WTC11 (cell line): ENCODE data around the gene ITGB3. TPM values are rescaled to one million over a fixed set of nuclear protein-coding genes. Genes with fewer than 3 reads are reported as not detected.
"Not testable (repeated sequence)": the region's sequence is repeated elsewhere in the genome, so short reads cannot be mapped to it uniquely, and the experiment has no call there.

Experiments
- ATAC-seq: fragments of 200-7000 bp; cut with Tn5 transposase; 2 replicates; pipeline ENCODE4 v1.10.0; 2021; ENCODE audit warnings: mild to moderate bottlenecking, moderate library complexity
- CTCF ChIA-PET: fragments of 300-600 bp; sonication (Branson Sonifier 250); formaldehyde crosslinking; loops from one replicate; lab custom pipeline; 2021; ENCODE audit warnings: antibody characterized with exemption; lab: Charles Lee
- POLR2A ChIA-PET: fragments of 350-600 bp; sonication (Branson Sonifier 250); formaldehyde crosslinking; loops from one replicate; lab custom pipeline; 2021; ENCODE audit warnings: antibody characterized with exemption; lab: Charles Lee
- DNase-seq: peaks from one replicate; pipeline ENCODE4 v3.0.0; 2021; ENCODE audit warnings: low spot score
- H3K27ac Mint-ChIP-seq: 2 replicates; pipeline ENCODE4 v1.8.0; 2021; ENCODE audit warnings: mixed read lengths
- H3K27me3 Mint-ChIP-seq: 2 replicates; pipeline ENCODE4 v1.8.0; 2021; ENCODE audit warnings: low read depth, mild to moderate bottlenecking, moderate library complexity, mixed read lengths
- H3K36me3 Mint-ChIP-seq: 2 replicates; pipeline ENCODE4 v1.8.0; 2021; ENCODE audit warnings: mixed read lengths
- H3K4me1 Mint-ChIP-seq: 2 replicates; pipeline ENCODE4 v1.8.0; 2022; ENCODE audit warnings: mixed read lengths
- H3K4me3 Mint-ChIP-seq: 2 replicates; pipeline ENCODE4 v1.8.0; 2021; ENCODE audit warnings: mild to moderate bottlenecking, moderate library complexity, mixed read lengths
- H3K9me3 Mint-ChIP-seq: 2 replicates; pipeline ENCODE4 v1.8.0; 2021; ENCODE audit warnings: mixed read lengths
- ATF6 ChIP-seq: sonication (generic); formaldehyde crosslinking; IDR thresholded peaks from 2 replicates; pipeline ENCODE4 v1.8.1; 2023; ENCODE audit warnings: mild to moderate bottlenecking, missing genetic modification reagents
- E2F5 ChIP-seq: sonication (generic); formaldehyde crosslinking; IDR thresholded peaks from 2 replicates; pipeline ENCODE4 v1.8.1; 2022; ENCODE audit warnings: mild to moderate bottlenecking, moderate library complexity, missing genetic modification reagents
- ELF4 ChIP-seq: sonication (generic); formaldehyde crosslinking; IDR thresholded peaks from 2 replicates; pipeline ENCODE4 v1.8.1; 2022; ENCODE audit warnings: low read depth, mild to moderate bottlenecking, moderate library complexity, missing genetic modification reagents
- ESRRA ChIP-seq: sonication (generic); formaldehyde crosslinking; IDR thresholded peaks from 2 replicates; pipeline ENCODE4 v1.8.1; 2022; ENCODE audit warnings: mild to moderate bottlenecking, missing genetic modification reagents, borderline replicate concordance
- ETV6 ChIP-seq: sonication (generic); formaldehyde crosslinking; IDR thresholded peaks from 2 replicates; pipeline ENCODE4 v1.8.1; 2022; ENCODE audit warnings: mild to moderate bottlenecking, missing genetic modification reagents
- KAT7 ChIP-seq: sonication (generic); formaldehyde crosslinking; IDR thresholded peaks from 2 replicates; pipeline ENCODE4 v1.8.1; 2023; ENCODE audit warnings: missing genetic modification reagents, mild to moderate bottlenecking, borderline replicate concordance
- MYBL2 ChIP-seq: sonication (generic); formaldehyde crosslinking; IDR thresholded peaks from 2 replicates; pipeline ENCODE4 v1.8.1; 2023; ENCODE audit warnings: mild to moderate bottlenecking, moderate library complexity, missing genetic modification reagents
- NFATC4 ChIP-seq: fragments of 250-450 bp; sonication (Bioruptor Pico); IDR thresholded peaks from 2 replicates; pipeline ENCODE4 v1.9.0; 2021; ENCODE audit warnings: mild to moderate bottlenecking
- SP1 ChIP-seq: sonication (generic); formaldehyde crosslinking; conservative IDR thresholded peaks from 2 replicates; pipeline ENCODE4 v1.8.1; 2022; ENCODE audit warnings: missing genetic modification reagents
- TEAD1 ChIP-seq: sonication (generic); formaldehyde crosslinking; IDR thresholded peaks from 2 replicates; pipeline ENCODE4 v1.8.0; 2022; ENCODE audit warnings: mild to moderate bottlenecking, missing genetic modification reagents
- TP53 ChIP-seq: sonication (generic); formaldehyde crosslinking; IDR thresholded peaks from 2 replicates; pipeline ENCODE4 v1.8.1; 2023; ENCODE audit warnings: mild to moderate bottlenecking, missing genetic modification reagents
- ZMAT4 ChIP-seq: fragments of 250-450 bp; sonication (Bioruptor Pico); IDR thresholded peaks from 2 replicates; pipeline ENCODE4 v1.9.0; 2021; ENCODE audit warnings: mild to moderate bottlenecking
- ZNF121 ChIP-seq: sonication (generic); formaldehyde crosslinking; IDR thresholded peaks from 2 replicates; pipeline ENCODE4 v1.8.0; 2023; ENCODE audit warnings: missing genetic modification reagents
- total RNA-seq: library from RNA; stranded (reverse); gene quantifications from 3 replicates; pipeline ENCODE4 v1.2.3, GENCODE V29; 2021
- TF ChIP-seq, protein P1 (sequence below): sonication (generic); formaldehyde crosslinking; IDR thresholded peaks from 2 replicates; pipeline ENCODE4 v1.8.1; 2022; ENCODE audit warnings: low read depth, mild to moderate bottlenecking, moderate library complexity, missing genetic modification reagents, borderline replicate concordance
- TF ChIP-seq, protein P2 (sequence below): sonication (generic); formaldehyde crosslinking; IDR thresholded peaks from 2 replicates; pipeline ENCODE4 v1.8.0; 2022; ENCODE audit warnings: mild to moderate bottlenecking, missing genetic modification reagents
- TF ChIP-seq, protein P3 (sequence below): fragments of 250-450 bp; sonication (Bioruptor Pico); conservative IDR thresholded peaks from 2 replicates; pipeline ENCODE4 v1.9.0; 2021; ENCODE audit warnings: mild to moderate bottlenecking

ITGB3 gene
- total RNA-seq, 1 experiment from 2014 or later, result 0.04 TPM

DNA sequence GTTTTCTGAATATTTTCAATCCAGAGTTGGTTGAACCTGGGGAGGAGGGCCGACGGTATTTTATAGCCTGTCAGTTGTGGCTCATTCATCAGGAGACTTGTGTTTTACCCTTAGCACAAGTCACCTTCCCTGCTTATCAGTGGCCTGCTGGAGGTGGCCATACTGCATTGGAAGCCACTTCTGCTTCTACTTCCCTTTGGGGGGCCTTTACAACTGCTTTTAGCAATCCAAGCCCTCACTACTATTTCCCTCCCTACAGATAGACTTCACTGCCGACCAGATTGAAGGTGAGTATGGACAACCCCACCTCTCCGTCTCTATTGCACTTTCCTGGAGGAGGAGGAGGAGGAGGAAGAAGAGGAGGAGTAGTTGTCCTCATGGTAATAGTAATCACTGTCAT lies 40.1 kb upstream of the ITGB3 start (continued):
- TF ChIP-seq, protein P1, sequence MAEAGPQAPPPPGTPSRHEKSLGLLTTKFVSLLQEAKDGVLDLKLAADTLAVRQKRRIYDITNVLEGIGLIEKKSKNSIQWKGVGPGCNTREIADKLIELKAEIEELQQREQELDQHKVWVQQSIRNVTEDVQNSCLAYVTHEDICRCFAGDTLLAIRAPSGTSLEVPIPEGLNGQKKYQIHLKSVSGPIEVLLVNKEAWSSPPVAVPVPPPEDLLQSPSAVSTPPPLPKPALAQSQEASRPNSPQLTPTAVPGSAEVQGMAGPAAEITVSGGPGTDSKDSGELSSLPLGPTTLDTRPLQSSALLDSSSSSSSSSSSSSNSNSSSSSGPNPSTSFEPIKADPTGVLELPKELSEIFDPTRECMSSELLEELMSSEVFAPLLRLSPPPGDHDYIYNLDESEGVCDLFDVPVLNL (CRISPR knock-in tag), result no peak
- TF ChIP-seq TP53, result no peak

DNA sequence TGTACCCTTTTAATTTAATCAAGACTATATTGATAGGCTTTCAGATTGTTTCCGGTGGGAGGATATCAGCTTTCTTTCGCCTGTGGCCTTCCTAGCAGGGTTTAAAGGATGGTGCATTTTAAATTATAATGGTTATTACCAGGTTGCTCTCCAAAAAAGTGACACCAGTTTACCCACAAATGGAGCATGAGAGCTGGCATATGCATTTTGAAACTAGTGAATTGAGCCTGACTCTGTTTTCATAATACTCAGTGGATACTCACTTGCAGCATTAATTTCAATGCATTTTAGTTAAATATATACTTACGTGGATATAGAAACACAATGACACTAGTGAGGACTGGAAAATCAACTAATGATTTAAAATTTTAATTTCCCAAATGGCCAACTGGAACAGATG lies 38.7 kb upstream of the ITGB3 start:
- DNase-seq (no peak), ATAC-seq (no peak)
- TF ChIP-seq, protein P2, sequence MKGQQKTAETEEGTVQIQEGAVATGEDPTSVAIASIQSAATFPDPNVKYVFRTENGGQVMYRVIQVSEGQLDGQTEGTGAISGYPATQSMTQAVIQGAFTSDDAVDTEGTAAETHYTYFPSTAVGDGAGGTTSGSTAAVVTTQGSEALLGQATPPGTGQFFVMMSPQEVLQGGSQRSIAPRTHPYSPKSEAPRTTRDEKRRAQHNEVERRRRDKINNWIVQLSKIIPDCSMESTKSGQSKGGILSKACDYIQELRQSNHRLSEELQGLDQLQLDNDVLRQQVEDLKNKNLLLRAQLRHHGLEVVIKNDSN (CRISPR knock-in tag), result no peak
- TF ChIP-seq E2F5, result no peak
- TF ChIP-seq KAT7 (CRISPR knock-in tag), result no peak
- peaks cover 17% of the 10 kb centered on the region for H3K27me3 Mint-ChIP-seq
- no peaks in the 10 kb centered on the region for H3K36me3 Mint-ChIP-seq
- CTCF ChIA-PET, result no interaction called here
- POLR2A ChIA-PET, result no interaction called here
- H3K4me1 Mint-ChIP-seq, result no peaks in the 10 kb centered on the region
- no peak overlapping the region for H3K4me3 Mint-ChIP-seq
- H3K27ac Mint-ChIP-seq, result no peak overlapping the region
- no peaks in the 10 kb centered on the region for H3K9me3 Mint-ChIP-seq

- POLR2A ChIA-PET, CTCF ChIA-PET, DNase-seq, H3K9me3 Mint-ChIP-seq, H3K4me3 Mint-ChIP-seq, H3K36me3 Mint-ChIP-seq, H3K27ac Mint-ChIP-seq, ATAC-seq: not testable (repeated sequence)
- Mint-ChIP-seq H3K27me3 (peaks cover 32% of the 10 kb centered on the region), H3K4me1 (peaks cover 14% of the 10 kb centered on the region)
Observed at GRCh38 chr17:47216821-47217220, 36.8 kb upstream of the ITGB3 start.

GRCh38 chr17:47217279-47217678 lies 36.3 kb upstream of the ITGB3 start:
- DNase-seq, H3K4me3 Mint-ChIP-seq, H3K36me3 Mint-ChIP-seq, ATAC-seq, H3K9me3 Mint-ChIP-seq, POLR2A ChIA-PET, CTCF ChIA-PET, H3K27ac Mint-ChIP-seq: not testable (repeated sequence)
- Mint-ChIP-seq H3K27me3 (peaks cover 35% of the 10 kb centered on the region), H3K4me1 (peaks cover 14% of the 10 kb centered on the region)

GRCh38 chr17:47218896-47219430 lies 34.7 kb upstream of the ITGB3 start:
- Mint-ChIP-seq H3K27ac (no peak overlapping the region), H3K4me1 (peaks cover 14% of the 10 kb centered on the region), H3K27me3 (peaks cover 48% of the 10 kb centered on the region), H3K36me3 (peaks cover 6% of the 10 kb centered on the region), H3K4me3 (no peak overlapping the region), H3K9me3 (peaks cover 11% of the 10 kb centered on the region)
- POLR2A ChIA-PET, result no interaction called here
- DNase-seq, result no peak
- no peak for ATAC-seq
- CTCF ChIA-PET, result interaction anchor here (1.1 kb wide), 1 partner anchor 10 kb away, joined by 3 read pairs; no protein-coding TSS in a partner anchor
- TF ChIP-seq ELF4 (CRISPR knock-in tag) (no peak), MYBL2 (no peak), ESRRA (CRISPR knock-in tag) (no peak), SP1 (CRISPR knock-in tag) (no peak), ZMAT4 (CRISPR knock-in tag) (no peak), NFATC4 (CRISPR knock-in tag) (no peak), TEAD1 (CRISPR knock-in tag) (no peak), ZNF121 (CRISPR knock-in tag) (no peak), ETV6 (CRISPR knock-in tag) (no peak), ATF6 (CRISPR knock-in tag) (no peak)
- TF ChIP-seq, protein P3, sequence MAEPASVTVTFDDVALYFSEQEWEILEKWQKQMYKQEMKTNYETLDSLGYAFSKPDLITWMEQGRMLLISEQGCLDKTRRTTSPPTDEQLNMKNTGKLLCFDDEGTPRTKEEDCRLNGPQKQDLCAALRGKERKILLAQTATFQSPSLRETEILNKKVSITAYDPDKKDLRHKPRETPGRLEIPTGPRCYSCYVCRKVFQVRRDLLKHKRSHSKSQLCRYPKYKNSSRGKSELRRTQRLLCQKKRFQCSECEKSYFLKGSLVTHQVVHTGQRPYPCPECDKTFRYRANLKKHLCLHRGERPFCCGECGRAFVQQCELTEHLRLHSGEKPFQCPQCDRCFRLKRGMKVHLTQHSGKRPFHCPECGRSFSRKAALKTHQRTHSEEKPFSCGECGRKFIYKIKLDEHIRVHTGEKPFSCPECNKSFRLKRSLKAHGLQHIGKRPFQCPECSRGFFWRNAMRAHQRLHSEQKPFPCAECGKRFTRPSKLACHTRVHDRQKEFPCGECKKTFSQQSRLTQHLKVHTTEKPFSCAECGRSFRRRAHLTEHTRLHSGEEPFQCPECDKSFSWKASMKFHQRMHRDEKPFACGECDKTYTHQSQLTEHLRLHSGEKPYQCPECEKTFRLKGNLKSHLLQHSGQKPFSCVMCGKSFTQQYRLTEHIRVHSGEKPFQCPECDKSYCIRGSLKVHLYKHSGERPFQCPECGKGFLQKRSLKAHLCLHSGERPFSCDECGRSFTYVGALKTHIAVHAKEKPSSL (CRISPR knock-in tag), result no peak
- TF ChIP-seq, protein P1 (CRISPR knock-in tag), result no peak
